GM19395 (cell line): ENCODE measurements around the gene SC5D.

ENCODE experiments used
- ATAC-seq: cut with Tn5 transposase; IDR thresholded peaks from one replicate; pipeline ENCODE4 v1.9.1; 2021; ENCODE audit warnings: mild to moderate bottlenecking, moderate library complexity; ENCODE audit not compliant: unreplicated experiment

SC5D gene

GRCh38 chr11:121292495-121293287 is at the start of gene SC5D:
Gene SC5D, plus strand, starts transcription at chr11:121292771. Its CDS starts 10,605 bp downstream, at chr11:121303376.
- ATAC-seq: peak; percentile 94

DNA sequence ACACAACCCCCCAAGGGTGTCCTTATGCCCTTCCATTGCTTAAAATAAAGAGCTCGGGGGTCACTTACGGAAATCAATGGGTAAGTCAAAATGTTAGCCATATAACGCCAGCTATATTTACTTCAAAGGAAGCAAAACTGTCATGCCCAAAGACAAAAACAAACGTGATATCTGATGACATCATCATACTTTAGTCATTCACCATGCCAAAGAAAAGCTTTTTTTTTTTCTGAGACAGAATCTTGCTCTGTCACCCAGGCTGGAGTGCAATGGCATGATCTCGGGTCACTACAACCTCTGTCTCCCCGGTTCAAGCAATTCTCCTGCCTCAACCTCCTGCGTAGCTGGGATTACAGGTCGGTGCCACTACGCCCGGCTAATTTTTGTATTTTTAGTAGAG is 47.7 kb upstream of the SC5D start:
- no peak for ATAC-seq

DNA sequence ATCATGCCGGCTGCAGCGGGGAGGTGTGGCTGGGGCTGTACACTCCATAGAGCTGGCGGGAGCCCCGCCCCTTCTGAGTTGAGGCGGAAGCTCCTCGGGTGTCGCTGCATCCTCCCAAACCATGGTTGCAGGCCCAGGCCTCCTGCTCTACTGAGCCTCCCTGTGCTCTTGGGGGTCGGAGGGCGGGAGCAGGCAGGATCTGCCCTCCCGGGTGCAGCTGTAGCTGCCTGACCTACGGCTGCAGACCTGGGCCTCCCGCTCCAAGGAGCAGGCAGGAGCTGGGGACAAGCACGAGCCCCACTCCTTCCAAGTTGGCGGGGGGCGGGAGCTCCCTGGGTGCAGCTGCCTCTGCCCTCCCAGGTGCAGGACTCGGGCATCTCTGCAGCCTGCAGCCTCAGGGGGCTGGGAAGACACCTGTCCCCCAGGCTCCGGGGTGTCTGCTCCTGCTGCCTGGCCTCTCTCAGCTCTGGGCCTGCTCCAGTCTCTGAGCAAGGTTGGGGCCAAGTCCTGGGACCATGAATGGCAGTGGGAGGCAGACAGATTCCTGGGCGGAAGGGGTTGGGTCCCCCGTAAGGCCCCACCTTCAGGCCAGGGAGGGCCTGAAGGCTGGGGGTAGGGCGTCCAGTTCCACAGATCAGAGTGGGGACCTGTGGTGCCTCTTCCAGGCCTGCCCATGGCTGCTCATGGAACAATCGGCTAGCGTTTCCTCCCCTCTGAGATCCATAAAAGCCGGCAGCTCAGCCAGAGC is 46.4 kb upstream of the SC5D start:
- no peak for ATAC-seq

- no peak for ATAC-seq
Observed at GRCh38 chr11:121246769-121247035, 45.9 kb upstream of the SC5D start.

- no peak for ATAC-seq
Observed at GRCh38 chr11:121248496-121248895, 44.1 kb upstream of the SC5D start.

GRCh38 chr11:121249039-121249663 is 43.4 kb upstream of the SC5D start:
- peak; percentile 80 for ATAC-seq

- no peak for ATAC-seq
Observed at GRCh38 chr11:121250843-121251242, 41.7 kb upstream of the SC5D start.

GRCh38 chr11:121253951-121254350 is 38.6 kb upstream of the SC5D start:
- ATAC-seq: no peak

DNA sequence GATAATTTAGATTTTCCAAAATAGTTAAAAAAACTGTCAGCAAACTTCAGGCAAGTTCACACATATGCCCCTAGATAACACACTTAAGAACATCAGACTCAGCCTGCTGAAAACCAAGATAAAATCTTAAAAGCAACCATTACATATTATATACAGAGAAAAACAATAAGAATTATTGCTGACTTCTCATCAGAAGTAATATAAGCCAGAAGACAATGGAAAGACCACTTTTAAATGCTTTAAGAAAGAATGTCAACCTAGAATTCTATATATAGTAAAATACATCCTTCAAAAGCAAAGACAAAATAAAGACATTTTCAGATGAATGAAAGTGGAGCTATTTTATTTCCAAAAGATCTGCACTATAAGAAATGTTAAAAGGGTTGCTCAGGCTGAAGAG is 37.8 kb upstream of the SC5D start:
- no peak for ATAC-seq

- ATAC-seq: no peak
Observed at GRCh38 chr11:121255473-121256125, 37.0 kb upstream of the SC5D start.

DNA sequence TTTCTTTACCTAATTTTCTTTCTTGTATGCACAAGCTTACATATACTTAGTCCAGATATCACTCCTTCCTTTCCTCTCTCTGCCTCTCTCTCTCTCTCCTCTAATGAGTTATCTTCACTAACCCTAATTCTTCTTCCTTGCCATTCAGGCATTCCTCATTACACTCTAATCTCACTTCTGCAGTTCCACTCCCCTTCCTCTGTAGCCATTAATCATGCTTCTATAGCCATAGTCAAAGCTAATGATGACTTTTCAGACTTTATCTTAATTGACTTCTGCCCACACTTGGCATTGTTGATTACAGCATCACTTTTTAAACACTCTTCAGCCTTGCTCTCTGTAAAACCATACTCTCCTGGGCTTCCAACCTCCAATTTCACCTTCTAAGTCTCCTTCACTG is 35.3 kb upstream of the SC5D start:
- no peak for ATAC-seq

GRCh38 chr11:121257976-121258375 is 34.6 kb upstream of the SC5D start:
- no peak for ATAC-seq

DNA sequence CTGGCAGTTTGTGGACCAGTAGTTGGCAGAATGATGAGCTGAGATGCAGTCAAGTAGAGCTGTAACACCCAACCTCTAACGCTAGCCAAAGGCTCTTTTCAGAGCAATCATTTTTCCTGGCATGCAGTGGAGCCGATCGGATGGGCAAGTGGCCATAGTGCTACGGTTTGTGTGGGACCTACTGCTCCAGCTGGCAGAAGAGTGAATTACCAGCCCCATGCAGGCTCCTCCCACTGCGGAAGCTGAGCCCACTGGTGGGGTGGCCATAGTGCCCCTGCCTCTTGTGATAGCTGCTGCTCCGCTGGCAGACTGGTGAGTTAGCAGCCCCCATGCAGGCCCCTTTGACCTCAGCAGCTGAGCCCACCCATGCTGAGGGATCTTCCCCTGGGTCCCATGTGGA is 27.0 kb upstream of the SC5D start:
- ATAC-seq: no peak

- no peak for ATAC-seq
Observed at GRCh38 chr11:121268581-121268980, 24.0 kb upstream of the SC5D start.

DNA sequence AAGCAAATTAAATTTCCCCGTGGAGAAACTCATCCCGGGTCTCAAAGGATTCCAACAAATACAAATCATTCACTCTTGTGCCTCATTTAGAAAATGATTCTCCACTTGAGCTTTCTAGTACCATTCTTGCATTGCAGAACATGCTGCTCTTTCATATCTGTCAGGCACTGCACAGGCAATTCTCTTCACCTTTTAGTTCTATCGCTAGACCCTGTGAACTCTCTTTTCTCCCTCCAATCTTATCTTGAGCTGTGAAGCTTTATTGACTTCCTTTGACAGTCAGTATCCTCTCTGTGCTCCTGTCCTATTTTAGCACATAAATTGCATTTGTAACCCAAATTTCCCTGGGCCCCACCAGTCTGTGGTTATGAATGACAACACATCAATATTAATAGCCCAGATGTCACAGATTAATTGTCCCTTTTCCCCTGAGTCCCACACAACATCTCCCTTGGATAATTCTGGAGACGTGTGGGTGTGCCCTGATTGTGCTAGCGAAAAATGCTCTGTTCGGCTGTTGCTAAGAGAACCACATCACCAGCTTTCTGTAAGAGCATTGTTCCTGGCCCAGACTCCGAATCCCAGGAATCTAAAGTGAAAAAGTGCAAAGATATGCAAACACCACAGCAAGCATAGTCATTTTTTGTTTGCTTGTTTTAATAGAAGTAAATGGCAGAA is 22.4 kb upstream of the SC5D start:
- no peak for ATAC-seq

- ATAC-seq: no peak
Observed at GRCh38 chr11:121274332-121274991, 18.1 kb upstream of the SC5D start.

DNA sequence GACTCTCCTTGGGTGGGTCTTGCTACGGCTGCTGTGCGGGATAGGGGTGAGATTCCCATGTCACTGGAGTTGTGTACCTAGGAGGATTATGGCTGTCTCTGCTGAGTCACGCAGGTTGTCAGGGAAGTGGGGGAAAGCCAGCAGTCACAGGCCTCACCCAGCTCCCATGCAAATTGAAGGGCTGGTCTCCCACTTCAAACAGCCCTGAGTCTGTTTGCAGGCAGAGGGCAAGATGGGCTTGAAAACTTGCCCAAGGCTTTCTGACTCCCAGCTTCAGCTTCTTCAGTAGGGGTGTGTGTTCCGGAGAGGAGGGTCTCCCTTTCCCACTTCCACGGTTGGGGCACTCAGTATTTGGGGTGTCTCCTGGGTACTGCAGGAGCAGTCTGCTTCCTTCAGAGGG is 10.9 kb upstream of the SC5D start:
- ATAC-seq: no peak

GRCh38 chr11:121282386-121282785 is 10.2 kb upstream of the SC5D start:
- ATAC-seq: no peak

DNA sequence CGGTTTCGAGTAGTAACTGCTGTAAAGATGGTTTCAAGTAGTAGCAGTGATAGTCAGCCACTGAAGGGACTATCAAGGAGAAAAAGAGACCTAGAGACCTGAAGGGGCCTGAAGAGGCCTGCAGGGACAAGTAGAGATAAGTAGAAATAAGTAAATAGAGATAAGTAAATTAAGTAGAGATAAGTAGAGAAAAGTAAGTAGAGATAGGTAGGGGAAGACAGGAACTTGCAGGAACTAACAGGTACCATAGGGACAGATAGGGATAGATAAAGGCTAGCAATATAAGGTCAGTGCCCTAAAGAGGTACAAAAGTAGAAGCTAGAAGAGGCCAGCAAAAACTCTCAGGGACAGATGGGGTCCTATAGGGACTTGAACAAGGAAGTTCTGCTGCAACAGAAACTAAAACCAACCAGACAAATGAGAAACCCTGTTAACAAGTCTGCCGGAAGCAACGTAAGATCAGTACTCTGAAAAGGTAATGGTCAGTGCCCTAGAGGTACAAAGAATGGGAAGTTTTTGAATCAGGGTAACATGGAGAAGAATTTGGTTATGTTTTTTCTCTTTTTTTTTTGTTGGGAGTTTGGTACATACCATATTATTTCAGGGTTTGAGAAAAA is 9.6 kb upstream of the SC5D start:
- peak; percentile 71 for ATAC-seq

DNA sequence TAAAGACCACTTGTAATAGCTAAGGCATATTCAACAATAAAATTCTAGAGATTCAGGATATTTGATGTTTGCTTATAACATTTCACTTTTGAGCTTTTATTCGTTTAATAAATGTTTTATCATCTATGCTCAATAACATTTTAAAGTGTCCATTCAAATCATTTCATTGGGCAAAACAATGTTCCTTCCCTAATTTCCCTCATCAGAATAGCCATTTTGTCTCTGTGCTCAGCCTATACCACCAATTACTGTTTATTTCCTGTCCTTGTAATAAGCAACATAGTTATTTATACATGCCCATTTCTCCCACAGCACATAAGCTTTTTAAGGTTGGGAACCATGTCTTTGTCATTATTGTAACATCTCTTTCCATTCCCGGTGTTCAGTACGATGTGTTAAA is 1.3 kb upstream of the SC5D start:
- no peak for ATAC-seq
